H1 (cell line): ENCODE data around the gene SCN3B. TPM values are rescaled to one million over a fixed set of nuclear protein-coding genes. Genes with fewer than 3 reads are reported as not detected.

ENCODE experiments used
- CTCF ChIA-PET: fragments of 300-600 bp; sonication (Branson Sonifier 250); formaldehyde crosslinking; loops from one replicate; lab custom pipeline; 2021; ENCODE audit not compliant: partially characterized antibody; lab: Charles Lee
- POLR2A ChIA-PET: fragments of 300-600 bp; sonication (Branson Sonifier 250); formaldehyde crosslinking; loops from one replicate; lab custom pipeline; 2021; ENCODE audit warnings: inconsistent platforms; ENCODE audit not compliant: partially characterized antibody; lab: Charles Lee
- DNase-seq, 2 experiments: peaks; one replicate each; pipeline versions ENCODE4 v3.0.0 to v3.0.0-alpha.2; 2010 to 2022; ENCODE audit warnings: low spot score in 2 of 2, low read depth in 1 of 2, mixed read lengths in 1 of 2
- FAIRE-seq: peaks from 2 replicates; lab custom pipeline; 2011; peaks lifted over from hg19 to GRCh38; lab: Jason Lieb, UNC
- H2AFZ ChIP-seq: 2 replicates; pipeline ENCODE4 v1.8.1; 2012; ENCODE audit warnings: low read length, inconsistent platforms
- H2AK5ac ChIP-seq: 2 replicates; pipeline ENCODE4 v1.6.1; 2013; ENCODE audit warnings: low read depth, low read length
- H2BK120ac ChIP-seq: replicated peaks from 2 replicates; pipeline ENCODE3; 2013; ENCODE audit warnings: low read depth, low read length, inconsistent platforms
- H2BK12ac ChIP-seq: 2 replicates; pipeline ENCODE4 v1.6.1; 2013; ENCODE audit warnings: low read depth, low read length
- H2BK15ac ChIP-seq: 2 replicates; pipeline ENCODE4 v1.6.1; 2013; ENCODE audit warnings: low read length
- H2BK20ac ChIP-seq: 2 replicates; pipeline ENCODE4 v1.6.1; 2013; ENCODE audit warnings: low read length
- H2BK5ac ChIP-seq: 2 replicates; pipeline ENCODE4 v1.6.1; 2013; ENCODE audit warnings: low read depth, low read length
- H3K14ac ChIP-seq: 2 replicates; pipeline ENCODE4 v1.6.1; 2013; ENCODE audit warnings: inconsistent platforms; ENCODE audit not compliant: insufficient read length
- H3K18ac ChIP-seq: 2 replicates; pipeline ENCODE4 v1.6.1; 2013; ENCODE audit warnings: low read length; ENCODE audit errors: extremely low read depth
- H3K23ac ChIP-seq: 2 replicates; pipeline ENCODE4 v1.6.1; 2013; ENCODE audit warnings: inconsistent platforms; ENCODE audit not compliant: insufficient read length
- H3K23me2 ChIP-seq: 2 replicates; pipeline ENCODE4 v1.6.1; 2013; ENCODE audit warnings: low read depth, low read length
- H3K27ac ChIP-seq: 2 replicates; pipeline ENCODE4 v1.6.1; 2011; ENCODE audit warnings: low read depth, low read length, inconsistent platforms
- H3K27me3 ChIP-seq, 4 experiments: replicated peaks in 1 of 4; 1 replicate in 1 of 4; 2 replicates in 3 of 4; pipeline versions ENCODE4 v1.6.1 to v1.8.1; 2011 to 2013; ENCODE audit warnings: low read length in 3 of 4, mild to moderate bottlenecking in 3 of 4, inconsistent platforms in 2 of 4, mixed read lengths in 2 of 4, moderate library complexity in 1 of 4; ENCODE audit not compliant: control insufficient read depth in 3 of 4, insufficient read depth in 3 of 4; ENCODE audit errors: extremely low read depth in 1 of 4
- H3K36me3 ChIP-seq, 4 experiments: 2 replicates each; pipeline versions ENCODE4 v1.6.1 to v1.8.1; 2011 to 2013; ENCODE audit warnings: mild to moderate bottlenecking in 4 of 4, low read length in 3 of 4, moderate library complexity in 2 of 4, control low read depth in 1 of 4, inconsistent platforms in 1 of 4; ENCODE audit not compliant: insufficient read depth in 4 of 4, control insufficient read depth in 2 of 4
- H3K4ac ChIP-seq: replicated peaks from 2 replicates; pipeline ENCODE3; 2013; ENCODE audit warnings: low read length, low read depth, mixed read lengths, inconsistent platforms; ENCODE audit not compliant: insufficient read length
- H3K4me1 ChIP-seq, 4 experiments: replicated peaks in 1 of 4; 1 replicate in 1 of 4; 2 replicates in 3 of 4; pipeline versions ENCODE4 v1.6.1 to v1.8.1; 2011 to 2013; ENCODE audit warnings: low read length in 3 of 4, inconsistent platforms in 2 of 4, mixed read lengths in 1 of 4; ENCODE audit not compliant: insufficient read depth in 4 of 4, control insufficient read depth in 3 of 4
- H3K4me2 ChIP-seq, 2 experiments: 2 replicates each; pipeline versions ENCODE4 v1.6.1 to v1.8.1; 2011 to 2013; ENCODE audit warnings: low read depth in 2 of 2, low read length in 2 of 2, control low read depth in 1 of 2, inconsistent platforms in 1 of 2, mild to moderate bottlenecking in 1 of 2; ENCODE audit not compliant: insufficient read depth in 1 of 2
- H3K4me3 ChIP-seq, 4 experiments: fragments of 200-600, 300-600 bp in 1 of 4; sonication (generic), shearing (Covaris generic), sonication (Bioruptor Twin) in 1 of 4; 2 replicates each; pipeline versions ENCODE4 v1.5.1 to v1.8.1; 2011 to 2016; ENCODE audit warnings: low read length in 4 of 4, low read depth in 3 of 4, control low read depth in 2 of 4, inconsistent platforms in 2 of 4, mild to moderate bottlenecking in 2 of 4, mixed read lengths in 1 of 4, moderate library complexity in 1 of 4; ENCODE audit not compliant: insufficient read depth in 2 of 4; ENCODE audit errors: extremely low read depth in 1 of 4
- H3K56ac ChIP-seq: replicated peaks from 2 replicates; pipeline ENCODE3; 2013; ENCODE audit warnings: low read depth, mild to moderate bottlenecking, mixed read lengths, low read length, inconsistent platforms; ENCODE audit not compliant: insufficient read length
- H3K79me1 ChIP-seq: 2 replicates; pipeline ENCODE4 v1.6.1; 2013; ENCODE audit warnings: low read depth, low read length, control low read depth
- H3K79me2 ChIP-seq, 2 experiments: 2 replicates each; pipeline versions ENCODE4 v1.6.1 to v1.8.1; 2012 to 2013; ENCODE audit warnings: low read length in 2 of 2, mild to moderate bottlenecking in 2 of 2, inconsistent platforms in 1 of 2; ENCODE audit not compliant: insufficient read depth in 2 of 2, control insufficient read depth in 1 of 2
- H3K9ac ChIP-seq, 4 experiments: replicated peaks in 1 of 4; 1 replicate in 1 of 4; 2 replicates in 3 of 4; pipeline versions ENCODE4 v1.6.1 to v1.8.1; 2011 to 2013; ENCODE audit warnings: low read depth in 3 of 4, low read length in 3 of 4, control low read depth in 2 of 4, mild to moderate bottlenecking in 2 of 4, moderate library complexity in 2 of 4, inconsistent platforms in 1 of 4; ENCODE audit errors: extremely low read depth in 1 of 4
- H3K9me3 ChIP-seq, 2 experiments: 2 replicates each; pipeline versions ENCODE4 v1.6.1 to v1.8.1; 2012 to 2013; ENCODE audit warnings: mild to moderate bottlenecking in 2 of 2, moderate library complexity in 2 of 2, control low read depth in 1 of 2, inconsistent platforms in 1 of 2, low read depth in 1 of 2, low read length in 1 of 2, mixed read lengths in 1 of 2; ENCODE audit not compliant: insufficient read depth in 2 of 2
- H4K20me1 ChIP-seq, 2 experiments: replicated peaks in 1 of 2; 2 replicates each; pipeline versions ENCODE3 to v1.8.1; 2011 to 2013; ENCODE audit warnings: inconsistent platforms in 2 of 2, low read length in 2 of 2, mild to moderate bottlenecking in 1 of 2; ENCODE audit not compliant: insufficient read depth in 2 of 2, control insufficient read depth in 1 of 2
- H4K5ac ChIP-seq: 2 replicates; pipeline ENCODE4 v1.6.1; 2013; ENCODE audit warnings: low read length, low read depth, mixed read lengths, inconsistent platforms; ENCODE audit not compliant: insufficient read length
- H4K8ac ChIP-seq: 2 replicates; pipeline ENCODE4 v1.8.0; 2013; ENCODE audit warnings: mild to moderate bottlenecking, moderate library complexity, low read length, inconsistent platforms; ENCODE audit not compliant: insufficient read depth; ENCODE audit errors: extremely low read depth
- H4K91ac ChIP-seq: replicated peaks from 2 replicates; pipeline ENCODE3; 2013; ENCODE audit warnings: low read length, mixed read lengths, inconsistent platforms; ENCODE audit not compliant: insufficient read length
- BRCA1 ChIP-seq: IDR thresholded peaks from 2 replicates; pipeline ENCODE4 v1.6.1; 2012; ENCODE audit warnings: low read depth, low read length, improper control_type of control experiment
- CBX8 ChIP-seq: fragments of 300-800, 300-1000 bp; sonication (generic); IDR thresholded peaks from 2 replicates; pipeline ENCODE4 v1.7.1; 2016; ENCODE audit warnings: low read depth, low read length, borderline replicate concordance
- CTBP2 ChIP-seq: IDR thresholded peaks from 2 replicates; pipeline ENCODE4 v1.7.0; 2011; ENCODE audit warnings: borderline replicate concordance, mild to moderate bottlenecking, moderate library complexity, mixed read lengths, low read length; ENCODE audit not compliant: insufficient read depth, insufficient read length
- EZH2 ChIP-seq: fragments of 200-600 bp; sonication (generic); IDR thresholded peaks from 2 replicates; pipeline ENCODE4 v1.7.1; 2012; ENCODE audit warnings: low read depth, mild to moderate bottlenecking, moderate library complexity, low read length, inconsistent platforms; ENCODE audit not compliant: severe bottlenecking
- HDAC2 ChIP-seq, 2 experiments: fragments of 300-600 bp in 1 of 2; sonication (generic) in 1 of 2; IDR thresholded peaks; 2 replicates each; pipeline ENCODE4 v1.6.1; 2011 to 2012; ENCODE audit warnings: low read depth in 2 of 2, low read length in 2 of 2, mild to moderate bottlenecking in 2 of 2, moderate library complexity in 2 of 2, borderline replicate concordance in 1 of 2, inconsistent platforms in 1 of 2
- JUND ChIP-seq: IDR thresholded peaks from 2 replicates; pipeline ENCODE4 v1.6.1; 2011; ENCODE audit warnings: mild to moderate bottlenecking, improper control_type of control experiment, low read length
- KDM5A ChIP-seq: fragments of 200-600 bp; IDR thresholded peaks from 2 replicates; pipeline ENCODE4 v1.7.1; 2012; ENCODE audit warnings: mild to moderate bottlenecking, low read length, inconsistent platforms, mixed read lengths
- POLR2AphosphoS5 ChIP-seq: IDR thresholded peaks from 2 replicates; pipeline ENCODE4 v1.6.1; 2011; ENCODE audit warnings: low read depth, low read length
- RAD21 ChIP-seq, 2 experiments: IDR thresholded peaks in 1 of 2; conservative IDR thresholded peaks in 1 of 2; 2 replicates each; pipeline ENCODE4 v1.6.1; 2011; ENCODE audit warnings: low read depth in 2 of 2, low read length in 2 of 2, improper control_type of control experiment in 1 of 2, inconsistent platforms in 1 of 2, mild to moderate bottlenecking in 1 of 2, moderate library complexity in 1 of 2
- SAP30 ChIP-seq: fragments of 300-600 bp; sonication (generic); IDR thresholded peaks from 2 replicates; pipeline ENCODE4 v1.7.1; 2012; ENCODE audit warnings: low read length, moderate library complexity, mild to moderate bottlenecking, inconsistent platforms; ENCODE audit not compliant: insufficient read depth, insufficient replicate concordance
- TAF7 ChIP-seq: optimal IDR thresholded peaks from 2 replicates; pipeline ENCODE3; 2011; ENCODE audit warnings: low read depth, mild to moderate bottlenecking, inconsistent platforms, low read length, moderate library complexity, borderline replicate concordance
- WGBS, 2 experiments: shearing (Covaris generic) in 1 of 2; methylation state at CpG; one replicate each; pipeline versions ENCODE4 v1.1.6 to v1.1.7; 2013 to 2015; ENCODE audit warnings: low lambda C conversion rate in 2 of 2, mixed read lengths in 2 of 2, inconsistent platforms in 1 of 2, low coverage in 1 of 2, missing lambda C conversion rate in 1 of 2; ENCODE audit not compliant: insufficient replicate concordance in 2 of 2, insufficient coverage in 1 of 2, insufficient read length in 1 of 2; ENCODE audit errors: extremely low coverage in 1 of 2, missing lambda C conversion rate in 1 of 2; 5-methylcytosine and 5-hydroxymethylcytosine counted together
- polyA plus RNA-seq, 7 experiments: library from polyadenylated mRNA; depleted of rRNA in 3 of 7; stranded (reverse) in 5 of 7; unstranded in 2 of 7; fragments of >200 nt in 5 of 7; fragments of 200-250 nt in 2 of 7; gene quantifications; 1 replicate in 5 of 7; 2 replicates in 1 of 7; 4 replicates in 1 of 7; pipeline versions ENCODE4 v1.2.1 to v1.2.3, GENCODE V29; 2011 to 2013; ENCODE audit warnings: missing spikeins in 2 of 7, mixed read lengths in 2 of 7
- total RNA-seq: library from RNA; stranded (reverse); fragmentation: NEBNext Ultra II Directional; extraction: Animal tissue kit (Norgen Biotek cat#: 25700); gene quantifications from 2 replicates; pipeline ENCODE4 v1.2.1, GENCODE V29; 2021

Gene SCN3B
- total and polyA plus RNA-seq, 2 of the 8 experiments (the other 6 are each of a cell fraction or from before 2014, with no cell fraction given): 0.67 to 1.1 TPM

DNA sequence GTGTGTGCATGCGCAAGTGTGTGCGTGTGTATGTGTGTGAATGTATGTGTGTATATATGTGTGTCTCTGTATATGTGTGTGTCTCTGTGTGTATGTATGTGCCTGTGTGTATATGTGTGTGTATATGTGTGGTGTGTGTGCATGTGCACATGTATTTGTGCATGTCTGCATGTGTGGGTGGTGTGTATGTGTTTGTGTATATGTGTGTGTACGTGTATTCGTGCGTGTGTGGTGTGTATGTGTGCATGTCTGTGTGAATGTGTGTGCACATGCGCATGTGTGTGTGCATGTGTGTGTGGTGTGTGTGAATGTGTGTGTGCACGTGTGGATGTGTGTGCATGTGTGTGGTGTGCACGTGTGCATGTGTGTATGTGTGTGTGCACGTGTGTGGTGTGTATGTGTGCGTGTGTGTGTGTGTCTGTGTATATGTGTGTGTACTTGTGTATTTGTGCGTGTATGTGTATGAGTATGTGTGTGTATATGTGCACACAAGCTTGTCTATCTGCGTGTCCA, 71.4 kb downstream of the SCN3B start:
- peak; percentile 28 for FAIRE-seq
- TF ChIP-seq HDAC2 (IDR thresholded peaks at IDR 0.05; ENCODE audit: borderline replicate concordance in 1 of 2, low read depth in 2 of 2, low read length in 2 of 2): no peak
- TF ChIP-seq TAF7: no peak
- no peak for TF ChIP-seq RAD21 (IDR thresholded peaks at IDR 0.05 in 1 of 2, conservative IDR thresholded peaks at IDR 0.05 in 1 of 2; ENCODE audit: low read depth in 2 of 2, low read length in 2 of 2)
- no peak for TF ChIP-seq JUND
- no peak for TF ChIP-seq BRCA1
- TF ChIP-seq EZH2: no peak
- TF ChIP-seq CTBP2: no peak
- TF ChIP-seq POLR2AphosphoS5: no peak
- no peak for TF ChIP-seq CBX8
- no peak for TF ChIP-seq SAP30
- no peak for TF ChIP-seq KDM5A

More for the DNA sequence above, 71.4 kb downstream of the SCN3B start:
- Histone ChIP-seq H3K23ac (peak overlapping the region; percentile 96), H3K4me3 (no peak overlapping the region), H3K14ac (no peak overlapping the region), H3K9me3 (no peaks in the 10 kb centered on the region), H2BK15ac (peak overlapping the region; percentile 50; the same call in 1 of the 2 replicates), H2BK12ac (peak overlapping the region; percentile 11; the same call in 1 of the 2 replicates), H4K8ac (no peak overlapping the region), H3K56ac (no peak overlapping the region), H4K5ac (no peak overlapping the region), H4K91ac (peak overlapping the region; percentile 92), H2AFZ (no peak overlapping the region), H2BK20ac (no peak overlapping the region), H3K4me2 (no peak overlapping the region), H2AK5ac (peak overlapping the region; percentile 34; the same call in 1 of the 2 replicates), H3K27ac (no peak overlapping the region), H3K9ac (no peak overlapping the region), H3K27me3 (no peaks in the 10 kb centered on the region; a peak in 1 of 7 replicates), H3K18ac (no peak overlapping the region), H4K20me1 (peaks cover 0 to 7% of the 10 kb centered on the region in 2 experiments), H3K36me3 (no peaks in the 10 kb centered on the region; a peak in 1 of 8 replicates), H3K23me2 (peaks cover 4% of the 10 kb centered on the region; the same call in 1 of the 2 replicates), H3K4me1 (peaks cover 0 to 9% (median 2%) of the 10 kb centered on the region in 4 experiments; a peak in 4 of 7 replicates), H2BK5ac (no peak overlapping the region; the same call in 1 of the 2 replicates), H3K79me2 (no peaks in the 10 kb centered on the region), H3K4ac (peak overlapping the region; percentile 63), H3K79me1 (peaks cover 5% of the 10 kb centered on the region; the same call in 1 of the 2 replicates), H2BK120ac (no peak overlapping the region)
- no peak for DNase-seq
- ChIA-PET POLR2A (no interaction called here), CTCF (interaction anchor here (1.2 to 4.7 kb wide), 9 partner anchors 9 to 128 kb away, joined by 3 to 43 read pairs (median 6); no protein-coding TSS in a partner anchor)
- 86% methylated on average over 12 of the region's 12 CpGs; no CpG with 5 or more reads in 1 of the 2 experiments for WGBS, 2 experiments
